Gastroesophageal sphincter (tissue), 4 donors: ENCODE data around the gene ZNF579. TPM values are rescaled to one million over a fixed set of nuclear protein-coding genes. Genes with fewer than 3 reads are reported as not detected.
"Not testable (repeated sequence)": the region's sequence is repeated elsewhere in the genome, so short reads cannot be mapped to it uniquely, and the experiment has no call there.

Experiments
- ATAC-seq: fragments of 150-250 bp; one replicate; pipeline ENCODE4 v1.9.1; 2016; ENCODE audit warnings: mild to moderate bottlenecking, moderate library complexity
- H3K27ac ChIP-seq, 4 donors: fragments of 200-600 bp; sonication (generic) in 3 of 4; 1 replicate in 3 of 4; 2 replicates in 1 of 4; pipeline ENCODE4 v1.5.1; 2016 to 2019
- H3K27me3 ChIP-seq: fragments of 200-600 bp; sonication (generic); one replicate; pipeline ENCODE4 v1.5.1; 2019
- H3K36me3 ChIP-seq, 2 donors: fragments of 200-600 bp; sonication (generic); one replicate each; pipeline ENCODE4 v1.5.1; 2019; ENCODE audit warnings: control low read depth in 1 of 2
- H3K4me1 ChIP-seq, 3 donors: fragments of 200-600 bp; sonication (generic); 1 replicate in 2 of 3; 2 replicates in 1 of 3; pipeline ENCODE4 v1.5.1; 2016 to 2019; ENCODE audit warnings: control low read depth in 2 of 3
- H3K4me3 ChIP-seq, 2 donors: fragments of 200-600 bp; sonication (generic); one replicate each; pipeline ENCODE4 v1.5.1; 2019; ENCODE audit warnings: mild to moderate bottlenecking in 1 of 2, moderate library complexity in 1 of 2
- H3K9me3 ChIP-seq, 3 donors: fragments of 200-600 bp; sonication (generic); one replicate each; pipeline ENCODE4 v1.5.1; 2017 to 2019; ENCODE audit warnings: control low read depth in 2 of 3
- CTCF ChIP-seq, 4 experiments: fragments of 200-600 bp in 2 of 4; fragments of 450-650 bp in 2 of 4; sonication (generic) in 1 of 4; IDR thresholded peaks; one replicate each; pipeline ENCODE4 v1.5.1; 2017 to 2019; ENCODE audit warnings: antibody characterized with exemption in 4 of 4, mild to moderate bottlenecking in 2 of 4, moderate library complexity in 2 of 4
- EP300 ChIP-seq: sonication (generic); formaldehyde crosslinking; IDR thresholded peaks from one replicate; pipeline ENCODE4 v1.6.1; 2017; ENCODE audit warnings: antibody characterized with exemption, mild to moderate bottlenecking
- POLR2A ChIP-seq, 2 donors: fragments of 450-650 bp; IDR thresholded peaks; one replicate each; pipeline ENCODE4 v1.6.1; 2017; ENCODE audit warnings: antibody characterized with exemption in 2 of 2, mild to moderate bottlenecking in 2 of 2, moderate library complexity in 1 of 2
- POLR2AphosphoS5 ChIP-seq: sonication (generic); formaldehyde crosslinking; IDR thresholded peaks from one replicate; pipeline ENCODE4 v1.6.1; 2017; ENCODE audit warnings: antibody characterized with exemption
- WGBS, 2 donors: methylation state at CpG; one replicate each; pipeline ENCODE4 v1.1.5; 2018; ENCODE audit warnings: low coverage in 1 of 2; 5-methylcytosine and 5-hydroxymethylcytosine counted together
- total RNA-seq, 4 donors: library from RNA; depleted of rRNA; stranded (reverse); fragments of >200 nt; gene quantifications; one replicate each; pipeline ENCODE4 v1.1.0, GENCODE V29; 2016

Gene ZNF579
- total RNA-seq, 4 donors from 2014 or later, result 2.8 to 6.9 (median 3.9) TPM

DNA sequence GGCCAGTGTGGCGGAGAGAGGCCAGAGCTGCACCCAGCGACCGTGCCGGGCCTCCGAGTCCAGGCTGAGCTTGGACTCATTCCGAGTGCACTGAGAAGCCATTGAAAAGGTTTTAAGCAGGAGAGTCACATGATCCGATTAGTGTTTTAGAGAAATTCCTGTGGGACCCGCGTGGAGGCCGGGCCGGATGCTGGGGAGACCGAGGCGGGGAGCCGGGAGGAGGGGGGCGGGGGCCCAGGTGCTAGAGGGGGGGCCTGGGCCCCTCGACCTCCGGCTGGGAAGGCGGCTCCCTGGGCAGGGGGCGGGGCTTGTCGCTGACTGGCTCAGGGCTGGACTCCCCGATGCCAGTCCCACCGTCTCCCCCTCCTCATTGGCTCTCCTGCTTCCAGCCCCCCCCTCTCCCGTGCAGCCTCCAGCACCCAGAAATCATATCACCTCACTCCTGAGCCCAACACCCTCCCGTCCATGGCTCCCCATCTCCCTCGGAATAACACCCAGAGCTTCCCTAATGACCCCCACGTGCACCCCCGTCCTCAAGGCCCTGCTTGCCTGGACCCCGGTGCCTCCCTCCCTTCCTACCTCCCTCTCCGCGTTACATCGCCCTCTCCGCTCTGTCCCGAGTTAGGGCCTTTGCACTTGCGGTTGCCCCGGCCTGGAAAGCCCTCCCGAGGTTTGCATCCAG, 5.2 kb upstream of the ZNF579 start:
- Histone ChIP-seq H3K4me3 (peak overlapping the region in 1 of 2 donors; percentile 48), H3K4me1 (peaks cover 0 to 47% (median 21%) of the 10 kb centered on the region in 3 donors), H3K27me3 (peaks cover 8% of the 10 kb centered on the region), H3K9me3 (no peaks in the 10 kb centered on the region), H3K27ac (peak overlapping the region in 3 of 4 donors; percentile 48 to 72 (median 63)), H3K36me3 (no peaks in the 10 kb centered on the region)
- peak; percentile 65 for ATAC-seq
- 1 to 8% methylated on average over 5 to 21 of the region's 36 CpGs for WGBS, 2 donors
- TF ChIP-seq EP300, result no peak
- TF ChIP-seq POLR2A (IDR thresholded peaks at IDR 0.05), result no peak
- no peak for TF ChIP-seq POLR2AphosphoS5
- TF ChIP-seq CTCF (IDR thresholded peaks at IDR 0.05), result no peak

GRCh38 chr19:55584871-55585270, 4.2 kb upstream of the ZNF579 start:
- H3K27me3 ChIP-seq, result peaks cover 8% of the 10 kb centered on the region
- TF ChIP-seq POLR2A (IDR thresholded peaks at IDR 0.05) (no peak), POLR2AphosphoS5 (no peak), CTCF (IDR thresholded peaks at IDR 0.05) (no peak), EP300 (no peak)
- H3K4me3 ChIP-seq, result no peak overlapping the region
- H3K9me3 ChIP-seq, result no peaks in the 10 kb centered on the region
- H3K36me3 ChIP-seq, result no peaks in the 10 kb centered on the region
- no peak for ATAC-seq
- 82% methylated on average over 8 of the region's 11 CpGs; no CpG with 5 or more reads in 1 of the 2 donors for WGBS, 2 donors
- H3K4me1 ChIP-seq, result peaks cover 0 to 52% (median 22%) of the 10 kb centered on the region in 3 donors
- H3K27ac ChIP-seq, result no peak overlapping the region

DNA sequence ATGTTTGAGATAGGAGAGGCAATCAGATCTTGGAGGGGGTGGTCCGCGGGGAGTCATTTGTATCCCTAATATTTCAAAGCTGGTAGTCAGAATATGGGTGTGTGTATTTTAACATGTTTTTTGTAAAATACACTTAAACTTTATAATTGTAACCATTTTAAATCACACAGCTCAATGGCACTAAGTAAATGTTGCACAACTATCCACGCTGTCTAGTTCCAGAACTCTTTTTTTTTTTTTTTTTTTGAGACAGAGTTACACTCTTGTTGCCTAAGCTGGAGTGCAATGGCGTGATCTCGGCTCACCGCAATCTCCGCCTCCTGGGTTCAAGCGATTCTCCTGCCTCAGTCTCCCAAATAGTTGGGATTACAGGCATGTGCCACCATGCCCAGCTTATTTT, 3.2 kb upstream of the ZNF579 start:
- H3K4me3 ChIP-seq, H3K9me3 ChIP-seq, H3K27me3 ChIP-seq, ATAC-seq, H3K27ac ChIP-seq, H3K36me3 ChIP-seq: not testable (repeated sequence)
- 66% methylated on average over 7 to 8 of the region's 8 CpGs for WGBS, 2 donors
- H3K4me1 ChIP-seq, result peaks cover 0 to 62% (median 25%) of the 10 kb centered on the region in 3 donors

GRCh38 chr19:55582284-55582683, 1.6 kb upstream of the ZNF579 start:
- Histone ChIP-seq H3K4me1 (peaks cover 0 to 56% (median 23%) of the 10 kb centered on the region in 3 donors), H3K36me3 (peaks cover 0 to 22% of the 10 kb centered on the region in 2 donors)
- not testable (repeated sequence) for H3K27ac ChIP-seq, ATAC-seq, H3K27me3 ChIP-seq, H3K4me3 ChIP-seq, H3K9me3 ChIP-seq
- 59% methylated on average over 3 of the region's 4 CpGs; no CpG with 5 or more reads in 1 of the 2 donors for WGBS, 2 donors

DNA sequence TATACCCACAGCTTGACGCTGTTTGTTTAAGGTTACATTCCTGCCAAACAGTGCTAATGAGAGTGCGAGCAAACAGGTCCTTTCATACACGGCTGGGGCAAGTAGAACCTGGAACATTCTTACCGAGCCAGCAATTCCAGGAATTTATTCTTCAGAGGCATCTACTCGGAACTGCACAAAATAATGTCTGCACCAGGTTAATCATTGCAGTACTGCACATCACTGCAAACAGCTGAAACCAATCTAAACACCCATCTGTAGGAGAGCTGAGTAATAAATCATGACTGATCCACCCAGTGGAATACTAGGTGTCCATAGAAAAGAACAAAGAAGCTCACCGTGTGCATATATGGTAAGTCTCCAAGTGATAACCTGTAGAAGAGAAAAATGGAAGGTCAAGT, 1.2 kb upstream of the ZNF579 start:
- peak overlapping the region in 2 of 4 donors; percentile 92 to 93 for H3K27ac ChIP-seq
- ATAC-seq, result no peak
- H3K9me3 ChIP-seq, result no peaks in the 10 kb centered on the region
- H3K4me1 ChIP-seq, result peaks cover 0 to 51% (median 18%) of the 10 kb centered on the region in 3 donors
- no peak overlapping the region for H3K4me3 ChIP-seq
- TF ChIP-seq POLR2AphosphoS5 (no peak), CTCF (IDR thresholded peaks at IDR 0.05) (no peak), POLR2A (IDR thresholded peaks at IDR 0.05) (no peak), EP300 (no peak)
- H3K27me3 ChIP-seq, result peaks cover 8% of the 10 kb centered on the region
- peaks cover 0 to 27% of the 10 kb centered on the region in 2 donors for H3K36me3 ChIP-seq
- 24 to 28% methylated on average over 3 to 6 of the region's 6 CpGs for WGBS, 2 donors
